Type B pancreatic cell (in vitro differentiated cells): ENCODE results near the gene ADCY2. TPM values are rescaled to one million over a fixed set of nuclear protein-coding genes. Genes with fewer than 3 reads are reported as not detected.

Experiments used
- DNase-seq: peaks from one replicate; pipeline ENCODE4 v3.0.0; 2021; ENCODE audit warnings: mixed read lengths; ENCODE audit not compliant: unreplicated experiment; ENCODE audit errors: extremely low spot score
- H3K27ac Mint-ChIP-seq: 2 replicates; pipeline ENCODE4 v1.8.0; 2021; ENCODE audit warnings: mild to moderate bottlenecking, mixed read lengths
- H3K27me3 Mint-ChIP-seq: 2 replicates; pipeline ENCODE4 v1.8.0; 2021; ENCODE audit warnings: mixed read lengths
- H3K36me3 Mint-ChIP-seq: 2 replicates; pipeline ENCODE4 v1.8.0; 2021; ENCODE audit warnings: mixed read lengths
- H3K4me1 Mint-ChIP-seq: one replicate; pipeline ENCODE4 v1.8.0; 2021; ENCODE audit warnings: mixed read lengths; ENCODE audit not compliant: unreplicated experiment
- H3K4me3 Mint-ChIP-seq: 2 replicates; pipeline ENCODE4 v1.8.0; 2021; ENCODE audit warnings: mild to moderate bottlenecking, mixed read lengths
- H3K9me3 Mint-ChIP-seq: 2 replicates; pipeline ENCODE4 v1.8.0; 2021; ENCODE audit warnings: mixed read lengths
- CTCF ChIP-seq: fragments of 200-600 bp; sonication (generic); conservative IDR thresholded peaks from 2 replicates; pipeline ENCODE4 v1.5.0; 2021; ENCODE audit warnings: antibody characterized with exemption, mild to moderate bottlenecking
- total RNA-seq: library from RNA; stranded (reverse); gene quantifications from 2 replicates; pipeline ENCODE4 v1.2.1, GENCODE V29; 2021; ENCODE audit warnings: low replicate concordance

Gene ADCY2
- total RNA-seq, 1 donor from 2014 or later: 79.7 TPM

DNA sequence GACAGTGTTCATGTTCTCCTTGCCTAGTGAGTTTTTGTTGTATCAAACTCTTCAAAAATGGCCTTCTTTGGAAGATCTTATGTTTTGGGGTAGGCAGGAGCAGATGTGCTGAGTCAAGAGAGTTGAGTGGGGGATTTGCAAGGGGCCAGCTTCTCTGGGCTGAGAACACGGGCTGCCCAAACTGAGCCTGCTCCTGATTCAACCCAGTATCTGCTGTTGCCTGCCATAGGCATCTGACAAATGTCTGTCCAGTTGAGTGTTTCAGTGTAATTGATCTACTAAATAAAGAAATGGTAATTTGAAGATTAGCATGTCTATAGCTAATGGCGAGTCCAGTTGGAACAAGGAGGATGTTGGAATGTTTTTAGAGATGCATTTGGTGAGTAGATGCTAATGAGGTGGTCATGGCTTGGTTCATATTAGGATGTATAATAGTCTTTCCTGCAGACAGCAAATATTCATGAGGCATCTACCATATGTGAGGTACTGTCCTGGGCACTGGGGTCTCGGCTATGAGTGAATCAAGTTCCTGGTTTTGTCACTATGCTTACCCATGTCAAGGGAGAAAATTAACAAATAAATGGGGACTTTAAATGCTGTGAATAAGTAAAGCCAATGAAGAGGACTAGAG, 119.5 kb downstream of the ADCY2 start:
- H3K27ac Mint-ChIP-seq: no peak overlapping the region
- H3K27me3 Mint-ChIP-seq: peaks cover 12% of the 10 kb centered on the region
- H3K4me3 Mint-ChIP-seq: no peak overlapping the region
- H3K9me3 Mint-ChIP-seq: no peaks in the 10 kb centered on the region
- no peaks in the 10 kb centered on the region for H3K4me1 Mint-ChIP-seq
- H3K36me3 Mint-ChIP-seq: peaks cover 3% of the 10 kb centered on the region
- no peak for TF ChIP-seq CTCF
- DNase-seq: no peak

- H3K36me3 Mint-ChIP-seq: peaks cover 3% of the 10 kb centered on the region
- H3K4me3 Mint-ChIP-seq: no peak overlapping the region
- no peaks in the 10 kb centered on the region for H3K4me1 Mint-ChIP-seq
- no peak for TF ChIP-seq CTCF
- H3K27me3 Mint-ChIP-seq: peaks cover 12% of the 10 kb centered on the region
- H3K27ac Mint-ChIP-seq: no peak overlapping the region
- no peak for DNase-seq
- no peaks in the 10 kb centered on the region for H3K9me3 Mint-ChIP-seq
Observed at GRCh38 chr5:7516253-7516652, 120.3 kb downstream of the ADCY2 start.

- H3K27ac Mint-ChIP-seq: no peak overlapping the region
- peaks cover 3% of the 10 kb centered on the region for H3K36me3 Mint-ChIP-seq
- no peaks in the 10 kb centered on the region for H3K9me3 Mint-ChIP-seq
- TF ChIP-seq CTCF: no peak
- no peak for DNase-seq
- H3K4me1 Mint-ChIP-seq: no peaks in the 10 kb centered on the region
- H3K4me3 Mint-ChIP-seq: no peak overlapping the region
- H3K27me3 Mint-ChIP-seq: peaks cover 12% of the 10 kb centered on the region
Observed at GRCh38 chr5:7517006-7517405, 121.1 kb downstream of the ADCY2 start.

DNA sequence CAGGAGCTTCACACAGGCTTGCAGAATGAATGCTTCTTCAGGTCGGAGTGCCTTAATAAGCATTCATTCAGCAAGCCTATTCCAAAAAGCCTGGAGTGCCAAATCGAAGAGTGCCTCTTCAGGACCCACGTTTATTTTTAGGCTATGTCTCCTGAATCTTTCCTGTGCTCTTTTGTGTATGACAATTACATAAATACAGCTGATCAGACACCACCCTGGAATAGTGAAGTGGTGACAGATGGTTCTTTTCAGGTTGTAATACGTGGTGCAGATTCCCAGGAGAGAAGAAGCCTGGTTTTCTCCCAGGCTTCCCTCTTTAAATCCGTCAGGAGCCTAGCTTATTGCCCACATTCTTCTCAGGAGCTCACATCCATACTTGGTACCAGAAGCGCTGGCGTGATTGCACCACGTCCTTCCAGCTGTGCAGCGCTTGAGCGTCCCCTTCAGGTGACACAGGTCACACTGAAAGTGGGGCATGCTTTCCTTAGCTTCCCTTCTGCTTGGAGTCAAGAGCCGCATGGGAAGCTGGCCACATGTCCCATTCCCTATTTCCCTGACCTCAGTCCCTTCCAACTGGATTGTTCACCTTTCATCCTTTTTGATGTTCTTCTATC, 123.1 kb downstream of the ADCY2 start:
- TF ChIP-seq CTCF: no peak
- Mint-ChIP-seq H3K27me3 (peaks cover 12% of the 10 kb centered on the region), H3K36me3 (peaks cover 11% of the 10 kb centered on the region), H3K9me3 (no peaks in the 10 kb centered on the region), H3K4me1 (no peaks in the 10 kb centered on the region), H3K4me3 (no peak overlapping the region), H3K27ac (no peak overlapping the region)
- no peak for DNase-seq

DNA sequence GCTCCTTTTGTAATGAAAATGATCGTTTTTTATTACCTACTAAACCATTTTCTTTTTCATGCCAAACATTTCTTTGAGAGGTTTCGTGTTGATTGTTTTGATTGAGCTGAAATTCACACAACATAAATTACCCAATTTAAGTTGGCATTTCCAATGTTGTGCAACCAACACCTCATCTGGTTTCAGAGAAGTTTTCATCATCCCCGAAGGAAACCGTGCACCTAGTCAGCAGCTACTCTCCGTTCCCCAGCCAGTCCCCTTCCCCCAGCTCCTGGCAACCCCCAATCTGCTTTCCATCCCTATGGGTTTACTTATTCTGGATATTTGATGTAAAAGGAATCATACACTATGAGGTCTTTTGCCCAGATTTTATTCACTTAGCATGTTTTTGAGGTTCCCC, 123.6 kb downstream of the ADCY2 start:
- peaks cover 14% of the 10 kb centered on the region for H3K36me3 Mint-ChIP-seq
- no peak for DNase-seq
- H3K27ac Mint-ChIP-seq: no peak overlapping the region
- TF ChIP-seq CTCF: no peak
- peaks cover 12% of the 10 kb centered on the region for H3K27me3 Mint-ChIP-seq
- H3K9me3 Mint-ChIP-seq: peaks cover 3% of the 10 kb centered on the region
- H3K4me1 Mint-ChIP-seq: no peaks in the 10 kb centered on the region
- no peak overlapping the region for H3K4me3 Mint-ChIP-seq
